ENCODE results near the gene UBE2J2. TPM values are rescaled to one million over a fixed set of nuclear protein-coding genes. Genes with fewer than 3 reads are reported as not detected.

The UBE2J2 gene
- total RNA-seq, 1 experiment from 2014 or later = 83.4 TPM

DNA sequence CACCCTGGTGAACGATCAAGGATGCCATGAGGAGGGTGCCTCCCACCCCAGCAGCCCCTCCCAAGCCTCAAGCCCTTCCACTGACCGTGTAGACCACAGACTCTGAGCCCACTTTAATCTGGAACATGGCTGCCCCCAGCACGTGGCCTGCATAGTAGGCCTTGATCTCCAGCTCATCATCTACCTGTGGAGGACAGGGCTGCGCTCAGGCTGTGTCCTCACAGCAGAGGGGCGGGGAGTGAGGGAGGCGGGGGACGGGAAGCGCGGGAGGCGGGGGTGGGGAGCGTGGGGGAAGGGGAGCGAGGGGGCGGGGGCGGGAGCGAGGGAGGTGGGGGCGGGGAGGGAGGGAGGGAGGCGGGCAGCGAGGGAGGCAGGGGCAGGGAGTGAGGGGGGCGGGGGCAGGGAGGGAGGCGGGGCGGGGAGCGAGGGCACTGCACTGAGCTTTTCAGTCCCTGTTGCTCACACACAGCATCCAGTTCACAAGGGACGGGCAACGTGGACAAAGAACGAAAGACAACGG lies 41.8 kb upstream of the UBE2J2 start:
- TF ChIP-seq CTCF (conservative IDR thresholded peaks at IDR 0.05) = no peak
- Histone ChIP-seq H3K9me3 (ENCODE audit: control insufficient read depth, low read depth, low read length) (no peaks in the 10 kb centered on the region), H4K5ac (ENCODE audit: insufficient read length, low read depth, low read length) (no peak overlapping the region), H3K56ac (ENCODE audit: insufficient read length, low read depth, low read length) (no peak overlapping the region), H4K20me1 (ENCODE audit: control insufficient read depth, insufficient read depth, insufficient read length) (no peaks in the 10 kb centered on the region), H2BK20ac (ENCODE audit: low read depth, low read length, poor library complexity, severe bottlenecking) (no peak overlapping the region), H4K8ac (replicated peaks; ENCODE audit: insufficient read length, low read depth, low read length) (no peak overlapping the region), H2AFZ (ENCODE audit: low read length) (no peak overlapping the region), H3K27ac (ENCODE audit: insufficient read length, low read depth, low read length) (no peak overlapping the region), H3T11ph (ENCODE audit: low read length) (no peak overlapping the region), H3K9ac (ENCODE audit: extremely low read depth, insufficient read length, low read length) (no peak overlapping the region), H2BK5ac (ENCODE audit: insufficient read length, low read length) (no peak overlapping the region), H3K27me3 (ENCODE audit: insufficient read depth, low read length) (no peaks in the 10 kb centered on the region), H4K91ac (ENCODE audit: insufficient read length, low read depth, low read length) (no peak overlapping the region), H2AK5ac (ENCODE audit: insufficient read length, low read length) (no peak overlapping the region), H3K4me2 (ENCODE audit: insufficient read depth, insufficient read length, low read length) (no peak overlapping the region), H2BK120ac (ENCODE audit: low read depth, low read length, poor library complexity, severe bottlenecking) (no peak overlapping the region), H3K79me1 (ENCODE audit: insufficient read depth, low read depth, low read length, poor library complexity, severe bottlenecking) (peaks cover 2% of the 10 kb centered on the region), H2BK15ac (ENCODE audit: low read depth, low read length) (no peak overlapping the region), H3K23me2 (ENCODE audit: insufficient read length, low read depth, low read length, poor library complexity, severe bottlenecking) (no peaks in the 10 kb centered on the region), H3K4me1 (ENCODE audit: insufficient read depth, low read length) (no peaks in the 10 kb centered on the region; the same call in 1 of the 2 replicates), H3K23ac (ENCODE audit: insufficient read length, low read depth, low read length) (no peak overlapping the region), H2BK12ac (ENCODE audit: insufficient read length, low read depth, low read length) (no peak overlapping the region), H3K18ac (ENCODE audit: insufficient read length, low read depth, low read length) (peak overlapping the region; percentile 67), H3K4ac (ENCODE audit: low read depth, low read length) (no peak overlapping the region; the same call in 1 of the 2 replicates), H3K79me2 (ENCODE audit: insufficient read depth, low read length) (peaks cover 2% of the 10 kb centered on the region; the same call in 1 of the 2 replicates), H3K14ac (ENCODE audit: insufficient read depth, low read length) (no peak overlapping the region; the same call in 1 of the 2 replicates)
- DNase-seq = peak; percentile 75
- peaks cover 8 to 16% of the 10 kb centered on the region in 2 experiments for H3K4me1 Mint-ChIP-seq
- H3K36me3 Mint-ChIP-seq (ENCODE audit: insufficient read depth in 1 of 3, low read depth in 3 of 3) = peaks cover 18 to 70% (median 66%) of the 10 kb centered on the region in 3 experiments
- peak overlapping the region; percentile 22 to 23; a peak in 1 of 5 replicates for H3K4me3 Mint-ChIP-seq
- no peaks in the 10 kb centered on the region for H3K27me3 Mint-ChIP-seq (ENCODE audit: low read depth)
- no peaks in the 10 kb centered on the region for H3K9me3 Mint-ChIP-seq
- peak overlapping the region; percentile 83 to 95 (median 93); a peak in 5 of 7 replicates for H3K27ac Mint-ChIP-seq
- WGBS (ENCODE audit: extremely low coverage, insufficient read length, low lambda C conversion rate) = no CpG with 5 or more reads among the region's 26 CpGs

Data from H9 (cell line).